ENCODE results near the gene ADO.
A peak's percentile ranks its signal among the peaks of the same experiment; 100 is the strongest.

ADO gene

DNA sequence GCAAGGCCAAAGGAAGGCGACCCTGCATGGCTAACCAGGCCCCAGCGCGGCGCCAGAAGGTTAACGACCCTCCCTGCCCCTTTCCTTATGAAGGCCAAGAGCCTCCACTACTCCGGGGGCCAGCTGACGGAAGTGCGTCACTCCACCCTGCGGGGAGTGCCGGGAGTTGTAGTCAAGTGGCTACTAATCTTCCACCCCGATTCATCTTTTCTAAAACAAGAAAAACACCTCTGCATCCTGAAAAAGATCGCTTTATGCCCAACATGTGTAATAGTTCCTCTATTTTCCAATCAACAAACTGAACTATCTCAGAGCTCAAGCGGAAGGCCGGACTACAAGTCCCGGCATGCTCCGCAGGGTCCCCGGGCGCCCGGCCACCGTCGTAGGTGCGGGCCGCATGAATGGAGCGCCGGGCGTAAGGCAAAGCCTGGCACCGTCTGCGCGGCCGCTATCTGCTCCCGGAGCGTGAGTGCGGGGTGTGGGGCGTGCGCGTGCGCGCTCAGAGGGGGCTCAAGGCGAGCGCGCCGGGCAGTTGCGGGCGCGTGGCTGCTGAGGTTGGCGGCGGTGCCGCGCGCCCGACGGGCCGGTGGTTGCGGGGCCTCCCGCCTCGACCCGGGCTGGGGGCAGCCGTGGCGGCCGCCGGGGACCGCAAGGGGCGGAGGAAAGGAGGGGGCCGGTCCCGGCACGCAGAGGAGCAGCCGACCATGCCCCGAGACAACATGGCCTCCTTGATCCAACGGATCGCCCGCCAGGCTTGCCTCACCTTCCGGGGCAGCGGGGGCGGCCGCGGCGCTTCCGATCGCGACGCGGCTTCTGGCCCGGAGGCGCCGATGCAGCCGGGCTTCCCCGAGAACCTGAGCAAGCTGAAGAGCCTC, at the start of gene ADO:
Gene ADO, plus strand, starts transcription at position 365 of the 875 bp plus-strand sequence. Its CDS starts 340 bp downstream, at position 705.
- H3K27me3 Mint-ChIP-seq: no peaks in the 10 kb centered on the region
- no peaks in the 10 kb centered on the region for H3K9me3 Mint-ChIP-seq
- ATAC-seq (ENCODE audit: low read depth) (peak; percentile 88), DNase-seq (ENCODE audit: low spot score in 2 of 2) (peak; percentile 78 to 79)
- peak within 1 kb of the TSS; percentile 99 for H3K27ac Mint-ChIP-seq
- H3K4me3 Mint-ChIP-seq: peak within 1 kb of the TSS; percentile 98
- peaks cover 18% of the 10 kb centered on the region for H3K4me1 Mint-ChIP-seq
- peaks cover 2% of the 10 kb centered on the region for H3K36me3 Mint-ChIP-seq

DNA sequence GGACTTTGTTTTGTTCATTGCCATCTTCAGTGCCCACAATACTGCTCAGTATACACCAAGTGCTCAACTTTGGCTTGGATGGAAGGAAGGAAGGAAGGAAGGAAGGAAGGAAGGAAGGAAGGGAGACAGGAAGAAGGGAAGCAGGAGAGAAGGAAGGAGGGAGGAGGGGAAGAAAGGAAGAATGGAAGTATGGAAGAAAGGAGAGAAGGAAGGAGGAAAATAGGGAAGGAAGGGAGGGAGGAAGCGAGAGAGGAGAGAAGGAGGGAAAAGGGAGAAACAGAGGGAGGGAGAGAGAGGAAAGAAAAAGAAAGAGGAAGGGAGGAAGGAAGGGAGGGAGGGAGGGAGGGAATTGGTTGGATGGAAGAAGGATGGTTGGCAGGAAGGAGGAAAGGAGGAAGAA, 49.6 kb upstream of the ADO start:
- Mint-ChIP-seq H3K4me3 (no peak overlapping the region), H3K27me3 (peaks cover 8% of the 10 kb centered on the region), H3K36me3 (peaks cover 1% of the 10 kb centered on the region), H3K27ac (no peak overlapping the region), H3K9me3 (peaks cover 2% of the 10 kb centered on the region), H3K4me1 (peaks cover 19% of the 10 kb centered on the region)
- no peak for DNase-seq (ENCODE audit: low spot score in 2 of 2)
- no peak for ATAC-seq (ENCODE audit: low read depth)

DNA sequence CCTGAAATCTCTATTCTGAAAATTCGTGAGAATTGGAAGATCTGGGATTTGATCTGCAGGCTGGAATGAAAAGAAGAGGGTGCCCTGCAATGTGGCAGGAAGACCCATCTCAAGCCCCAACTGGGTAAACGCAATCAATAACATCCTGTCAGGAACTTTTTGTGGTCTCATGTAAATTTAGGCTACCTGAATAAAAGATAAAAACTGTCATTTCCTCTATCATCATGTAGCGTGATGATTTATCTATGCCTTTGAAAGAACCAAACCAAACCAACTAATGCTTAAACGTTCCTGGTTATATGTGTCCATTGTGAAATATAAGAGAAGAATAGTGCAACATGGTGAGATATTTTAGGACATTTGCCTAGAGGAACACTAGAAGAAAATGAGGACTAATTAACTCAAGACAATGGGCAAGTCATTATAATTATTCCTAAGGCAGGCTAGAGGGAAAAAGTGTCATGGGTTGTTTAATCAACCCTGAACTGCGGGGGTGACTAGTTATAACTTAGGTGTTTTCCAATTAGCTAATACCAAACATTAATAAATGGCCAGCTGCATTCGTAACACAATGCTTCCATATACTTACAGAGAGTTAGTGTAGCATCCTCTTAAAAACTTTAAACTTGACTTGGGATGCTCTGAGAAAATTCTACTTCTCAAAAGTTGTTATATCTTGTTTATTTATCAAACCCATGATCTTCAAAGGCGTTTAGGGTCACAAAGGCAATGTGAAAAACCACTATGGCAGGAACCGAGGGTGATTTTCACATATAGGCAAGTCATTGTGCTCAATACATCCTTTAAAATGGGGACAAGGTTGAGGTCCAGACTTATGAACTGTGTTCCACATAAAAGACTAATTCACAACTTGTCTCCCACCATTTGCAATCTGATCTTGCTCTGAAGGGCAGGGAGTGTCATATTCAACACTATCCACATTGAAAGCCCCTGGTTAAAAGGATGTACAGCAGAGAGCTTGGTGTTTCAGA, 48.6 kb upstream of the ADO start:
- H3K27ac Mint-ChIP-seq: no peak overlapping the region
- peak; percentile 58 for ATAC-seq (ENCODE audit: low read depth)

DNA sequence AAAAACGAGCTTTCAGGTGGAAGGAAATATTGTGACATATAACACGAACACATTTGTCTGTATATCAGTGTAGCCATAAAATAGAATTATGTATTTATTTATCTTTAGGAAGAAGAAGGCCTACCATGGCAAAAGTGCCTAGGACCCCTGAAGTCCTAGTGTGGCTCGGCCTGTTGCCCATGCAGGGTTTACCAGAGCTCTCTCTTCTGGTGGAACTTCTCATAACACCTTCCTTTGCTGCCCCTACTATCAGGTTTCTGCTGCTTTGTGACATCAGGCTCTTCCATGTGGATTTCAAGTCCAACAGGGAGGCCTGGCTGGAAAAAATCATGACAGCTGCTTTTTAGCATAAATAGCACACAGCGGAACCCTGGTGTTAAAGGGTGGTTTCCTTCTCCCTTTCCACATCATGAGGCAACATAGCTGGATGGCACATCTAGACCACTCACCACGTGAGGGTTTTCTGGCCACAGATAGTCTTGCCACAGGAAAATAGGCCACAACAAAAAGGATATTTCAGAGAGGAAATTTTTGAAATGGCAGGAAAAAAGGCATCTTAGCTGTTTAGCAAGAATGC, 44.8 kb upstream of the ADO start:
- peaks cover 2% of the 10 kb centered on the region for H3K9me3 Mint-ChIP-seq
- H3K4me1 Mint-ChIP-seq: peaks cover 17% of the 10 kb centered on the region
- H3K27ac Mint-ChIP-seq: no peak overlapping the region
- peaks cover 5% of the 10 kb centered on the region for H3K27me3 Mint-ChIP-seq
- peaks cover 1% of the 10 kb centered on the region for H3K36me3 Mint-ChIP-seq
- no peak overlapping the region for H3K4me3 Mint-ChIP-seq
- DNase-seq (ENCODE audit: low spot score in 2 of 2) (no peak), ATAC-seq (ENCODE audit: low read depth) (no peak)

More for the DNA sequence above, 48.6 kb upstream of the ADO start:
- Mint-ChIP-seq H3K4me1 (peaks cover 19% of the 10 kb centered on the region), H3K9me3 (peaks cover 2% of the 10 kb centered on the region), H3K36me3 (peaks cover 1% of the 10 kb centered on the region), H3K27me3 (peaks cover 8% of the 10 kb centered on the region), H3K4me3 (no peak overlapping the region)
- no peak for DNase-seq (ENCODE audit: low spot score in 2 of 2)

DNA sequence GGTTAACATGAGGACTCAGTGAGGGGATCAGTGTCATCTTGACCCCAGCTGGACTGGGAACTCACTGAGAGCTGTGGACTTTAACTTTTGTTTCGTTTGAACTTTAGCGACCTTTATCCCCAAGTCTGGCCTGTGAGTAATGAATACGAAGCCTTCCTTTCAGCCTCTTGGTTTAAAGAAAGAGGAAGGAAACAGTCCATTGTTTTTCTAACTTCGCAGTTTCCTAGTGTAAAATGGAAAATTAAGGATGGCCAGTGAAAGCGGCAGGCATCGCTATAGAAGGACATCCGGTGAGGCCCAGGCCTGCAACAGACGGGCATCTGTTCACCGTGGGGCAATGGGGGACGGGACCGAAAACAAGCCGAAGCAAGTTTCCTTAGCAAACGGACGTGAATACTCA, 44.1 kb upstream of the ADO start:
- no peak overlapping the region for H3K4me3 Mint-ChIP-seq
- H3K36me3 Mint-ChIP-seq: no peaks in the 10 kb centered on the region
- DNase-seq (ENCODE audit: low spot score in 2 of 2): no peak
- peaks cover 10% of the 10 kb centered on the region for H3K4me1 Mint-ChIP-seq
- no peaks in the 10 kb centered on the region for H3K9me3 Mint-ChIP-seq
- ATAC-seq (ENCODE audit: low read depth): no peak
- peaks cover 1% of the 10 kb centered on the region for H3K27me3 Mint-ChIP-seq
- H3K27ac Mint-ChIP-seq: no peak overlapping the region

DNA sequence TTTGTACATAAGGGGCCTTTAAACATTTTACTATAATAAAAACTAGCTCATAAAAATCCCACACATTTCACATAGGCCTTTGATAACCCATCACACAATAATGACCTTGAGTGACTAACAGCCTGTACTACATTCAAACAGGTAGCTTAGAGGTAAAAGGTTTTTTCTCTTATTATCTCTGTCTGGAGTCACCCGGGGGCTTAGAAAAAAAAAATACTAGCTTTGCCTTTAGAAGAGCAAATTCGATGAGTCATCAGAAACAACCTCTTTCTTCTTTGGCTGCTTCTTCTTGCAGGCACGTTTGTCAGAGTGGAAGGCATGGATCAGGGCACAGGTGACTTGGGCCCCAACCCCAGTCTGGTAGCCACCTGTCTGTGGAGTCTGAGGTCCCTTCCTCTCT, 43.4 kb upstream of the ADO start:
- Mint-ChIP-seq H3K4me1 (peaks cover 5% of the 10 kb centered on the region), H3K27me3 (peaks cover 1% of the 10 kb centered on the region), H3K36me3 (no peaks in the 10 kb centered on the region), H3K9me3 (no peaks in the 10 kb centered on the region), H3K4me3 (no peak overlapping the region), H3K27ac (no peak overlapping the region)
- ATAC-seq (ENCODE audit: low read depth) (no peak), DNase-seq (ENCODE audit: low spot score in 2 of 2) (no peak)

DNA sequence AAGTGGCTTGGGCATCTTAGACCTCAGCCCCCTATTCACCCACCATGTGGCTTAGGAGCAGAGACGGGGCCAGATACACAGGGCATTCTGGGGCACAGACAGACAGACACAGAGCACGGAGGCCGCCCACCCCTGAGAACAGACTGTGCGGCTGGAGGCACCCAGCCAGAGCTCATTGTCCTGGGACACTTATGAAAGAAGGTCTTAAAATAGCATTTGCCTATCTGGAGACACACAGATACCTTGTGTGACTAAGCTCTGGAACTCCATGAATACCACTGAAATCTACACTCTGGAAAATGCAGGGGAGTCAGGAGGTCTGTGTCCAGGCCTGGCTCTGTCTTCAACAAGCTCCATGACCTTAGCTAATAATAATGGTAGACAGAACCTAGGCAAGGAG, 41.4 kb upstream of the ADO start:
- DNase-seq (ENCODE audit: low spot score in 2 of 2): no peak
- Mint-ChIP-seq H3K9me3 (no peaks in the 10 kb centered on the region), H3K27me3 (peaks cover 1% of the 10 kb centered on the region), H3K4me1 (peaks cover 2% of the 10 kb centered on the region), H3K36me3 (no peaks in the 10 kb centered on the region), H3K27ac (no peak overlapping the region), H3K4me3 (no peak overlapping the region)
- no peak for ATAC-seq (ENCODE audit: low read depth)

DNA sequence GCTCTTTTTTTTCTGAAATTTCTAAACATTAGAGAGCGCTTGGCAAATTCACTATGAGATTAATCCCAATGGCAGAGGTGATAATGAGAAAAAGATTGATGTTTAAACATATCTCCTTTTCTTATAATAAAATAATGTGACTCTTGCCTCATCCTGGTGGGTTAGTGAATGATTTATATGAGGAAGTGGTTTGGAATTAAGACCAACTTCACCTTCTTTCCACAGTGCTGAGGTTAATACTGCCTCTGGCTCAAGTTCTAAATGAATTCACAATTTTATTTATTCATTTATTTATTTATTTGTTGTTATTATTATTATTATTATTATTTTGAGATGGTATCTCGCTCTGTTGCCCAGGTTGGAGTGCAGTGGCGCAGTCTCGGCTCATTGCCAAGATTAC, 40.5 kb upstream of the ADO start:
- no peak for ATAC-seq (ENCODE audit: low read depth)
- H3K36me3 Mint-ChIP-seq: no peaks in the 10 kb centered on the region

DNA sequence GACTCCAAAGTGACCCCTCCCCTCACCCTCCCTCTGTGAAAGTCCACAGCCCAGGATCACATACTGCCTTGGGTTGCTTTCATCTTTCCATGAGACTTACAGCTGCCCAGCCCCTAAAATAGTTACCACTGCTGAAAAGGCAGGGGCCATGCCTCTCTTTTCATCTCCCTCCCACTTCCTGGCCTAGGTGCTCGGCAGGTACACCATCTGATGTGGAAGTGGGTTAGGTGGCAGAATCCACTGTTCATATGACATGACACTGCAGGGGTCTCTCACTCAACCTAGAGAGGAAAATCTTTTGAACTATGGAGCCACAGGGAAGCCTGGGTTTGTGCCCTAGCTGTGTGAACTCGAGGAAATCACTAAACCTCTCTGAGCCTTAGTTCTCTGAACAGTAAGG, 38.8 kb upstream of the ADO start:
- ATAC-seq (ENCODE audit: low read depth): no peak
- peaks cover 2% of the 10 kb centered on the region for H3K4me1 Mint-ChIP-seq

More for the DNA sequence above, 40.5 kb upstream of the ADO start:
- no peak for DNase-seq (ENCODE audit: low spot score in 2 of 2)
- no peaks in the 10 kb centered on the region for H3K27me3 Mint-ChIP-seq
- H3K4me3 Mint-ChIP-seq: no peak overlapping the region
- H3K27ac Mint-ChIP-seq: no peak overlapping the region
- no peaks in the 10 kb centered on the region for H3K9me3 Mint-ChIP-seq
- H3K4me1 Mint-ChIP-seq: peaks cover 2% of the 10 kb centered on the region

DNA sequence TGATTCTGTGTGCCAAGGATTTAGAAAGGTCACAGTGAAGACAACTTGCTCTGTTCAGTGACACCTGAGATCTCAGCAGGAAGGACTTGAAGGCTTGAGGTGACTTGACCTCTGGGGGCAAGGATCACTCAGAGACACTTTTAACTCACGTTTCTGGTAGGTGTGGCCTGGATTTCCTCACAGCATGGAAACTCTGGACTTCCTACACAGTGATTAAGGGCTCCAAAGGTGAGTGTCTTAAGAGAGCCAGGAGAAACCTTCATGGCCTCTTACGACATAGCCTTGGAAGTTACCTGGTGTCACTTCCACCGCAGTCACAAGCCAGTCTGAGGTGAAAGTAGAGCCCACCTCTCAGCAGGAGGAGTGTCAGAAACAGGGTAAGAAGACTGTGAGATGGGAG, 38.1 kb upstream of the ADO start:
- no peak overlapping the region for H3K27ac Mint-ChIP-seq

More for the DNA sequence above, 38.8 kb upstream of the ADO start:
- Mint-ChIP-seq H3K9me3 (no peaks in the 10 kb centered on the region), H3K36me3 (no peaks in the 10 kb centered on the region), H3K4me3 (no peak overlapping the region), H3K27me3 (no peaks in the 10 kb centered on the region), H3K27ac (no peak overlapping the region)
- DNase-seq (ENCODE audit: low spot score in 2 of 2): no peak

DNA sequence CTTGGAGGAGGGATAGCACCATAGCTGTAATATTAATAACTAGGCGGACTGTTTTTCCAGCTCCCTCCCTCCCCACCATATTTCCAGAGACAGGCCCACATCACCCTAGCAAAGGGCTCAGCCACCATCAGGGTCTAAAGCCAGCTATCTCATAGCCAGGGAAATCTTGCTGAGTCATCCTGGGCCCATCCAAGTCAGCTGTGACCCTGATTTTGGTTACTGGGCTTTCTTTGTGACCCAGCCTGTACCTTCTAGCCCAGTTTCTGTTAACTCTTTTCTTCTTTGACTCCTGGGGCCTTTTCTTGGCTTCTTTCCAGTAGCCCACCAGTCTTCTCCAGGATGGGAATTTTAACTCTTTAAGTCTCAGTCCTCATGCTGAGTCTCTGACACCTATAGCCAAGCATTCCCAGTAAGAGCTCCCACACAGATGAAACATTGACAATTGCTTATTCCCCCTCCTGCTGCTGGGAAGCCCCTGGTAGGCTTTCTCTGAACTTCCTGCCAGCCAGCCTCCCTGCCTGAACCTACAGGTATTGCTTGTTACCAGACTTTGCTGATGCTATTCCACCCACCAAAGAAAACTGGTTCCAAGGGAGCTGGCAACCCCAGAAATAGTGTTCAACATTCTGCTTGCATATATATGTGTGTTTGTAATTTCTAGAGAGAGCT, 34.8 kb upstream of the ADO start:
- Mint-ChIP-seq H3K27me3 (peaks cover 1% of the 10 kb centered on the region), H3K4me1 (peaks cover 5% of the 10 kb centered on the region), H3K36me3 (no peaks in the 10 kb centered on the region), H3K4me3 (no peak overlapping the region), H3K9me3 (no peaks in the 10 kb centered on the region), H3K27ac (no peak overlapping the region)
- DNase-seq (ENCODE audit: low spot score in 2 of 2) (no peak), ATAC-seq (ENCODE audit: low read depth) (no peak)

More for the DNA sequence above, 38.1 kb upstream of the ADO start:
- no peaks in the 10 kb centered on the region for H3K27me3 Mint-ChIP-seq
- no peak for ATAC-seq (ENCODE audit: low read depth)
- no peak overlapping the region for H3K4me3 Mint-ChIP-seq
- peaks cover 2% of the 10 kb centered on the region for H3K4me1 Mint-ChIP-seq
- H3K36me3 Mint-ChIP-seq: no peaks in the 10 kb centered on the region
- H3K9me3 Mint-ChIP-seq: no peaks in the 10 kb centered on the region
- DNase-seq (ENCODE audit: low spot score in 2 of 2): no peak

DNA sequence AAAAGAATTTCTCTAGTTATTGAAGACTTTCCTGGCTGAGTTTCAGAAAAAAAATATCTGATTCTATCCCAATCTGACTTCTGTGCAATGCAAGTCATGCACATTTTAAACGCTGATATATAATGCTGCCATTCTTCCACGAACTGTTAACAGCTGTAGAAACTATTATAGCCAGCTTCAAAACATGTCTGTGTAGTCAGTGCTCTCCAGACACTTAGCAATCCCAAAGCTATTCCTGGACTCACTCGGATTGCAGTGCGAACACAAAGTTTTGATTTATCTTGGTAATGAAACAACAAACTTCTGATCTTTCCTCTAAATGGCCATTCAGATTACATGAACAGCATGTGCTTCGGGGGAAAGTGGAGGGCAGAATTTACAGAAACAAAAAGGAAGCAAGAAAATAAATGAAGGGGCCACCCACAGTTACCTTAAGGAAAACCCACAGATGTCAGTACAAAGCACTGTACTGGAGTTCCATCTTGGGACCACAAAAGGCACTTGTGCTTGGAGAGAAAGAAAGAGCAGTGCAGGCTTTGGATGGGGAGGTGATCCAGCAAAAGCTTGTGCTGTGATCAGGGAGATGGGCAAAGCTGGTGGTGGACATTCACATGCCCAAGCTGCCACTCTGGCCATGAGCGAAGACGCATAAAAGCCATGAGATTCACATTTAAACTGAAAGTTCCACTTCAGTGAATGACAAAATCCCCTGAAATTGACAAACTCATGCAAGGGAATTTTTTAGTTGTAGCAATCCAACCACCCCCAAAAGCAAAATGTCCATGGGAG, 32.1 kb upstream of the ADO start:
- H3K9me3 Mint-ChIP-seq: no peaks in the 10 kb centered on the region
- peaks cover 1% of the 10 kb centered on the region for H3K27me3 Mint-ChIP-seq
- no peak overlapping the region for H3K4me3 Mint-ChIP-seq
- no peaks in the 10 kb centered on the region for H3K36me3 Mint-ChIP-seq
- no peak for ATAC-seq (ENCODE audit: low read depth)
- DNase-seq (ENCODE audit: low spot score in 2 of 2): no peak
- H3K27ac Mint-ChIP-seq: no peak overlapping the region
- peaks cover 5% of the 10 kb centered on the region for H3K4me1 Mint-ChIP-seq

DNA sequence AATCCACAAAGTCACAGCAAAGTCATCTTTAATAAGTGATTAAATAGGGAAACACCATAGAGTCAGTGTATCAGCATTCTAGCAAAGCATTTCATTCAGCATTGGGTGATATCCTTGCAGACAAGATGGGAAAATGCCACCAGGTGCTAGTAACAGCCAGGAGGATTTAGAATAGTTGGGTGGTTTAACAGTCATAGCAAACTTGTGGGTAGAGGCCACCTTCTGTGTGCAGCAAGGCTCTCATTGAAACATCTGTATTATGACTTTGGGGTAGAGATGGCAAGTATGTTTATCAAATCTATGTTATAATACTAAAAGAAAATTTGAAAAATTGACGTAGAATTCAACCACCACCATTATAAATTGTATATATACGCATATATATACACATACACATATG, 26.4 kb upstream of the ADO start:
- no peak for DNase-seq (ENCODE audit: low spot score in 2 of 2)
- Mint-ChIP-seq H3K9me3 (no peaks in the 10 kb centered on the region), H3K4me1 (peaks cover 20% of the 10 kb centered on the region), H3K4me3 (no peak overlapping the region), H3K27me3 (no peaks in the 10 kb centered on the region), H3K27ac (peak overlapping the region; percentile 76), H3K36me3 (no peaks in the 10 kb centered on the region)
- no peak for ATAC-seq (ENCODE audit: low read depth)
